Thyroid gland (tissue), 4 donors: ENCODE measurements around the gene TNPO3.

Experiments used
- CTCF ChIP-seq, 6 experiments: fragments of 200-600 bp in 3 of 6; fragments of 450-650 bp in 3 of 6; sonication (generic) in 3 of 6; IDR thresholded peaks; one replicate each; pipeline ENCODE4 v1.5.1; 2016 to 2019; ENCODE audit warnings: antibody characterized with exemption in 6 of 6, mild to moderate bottlenecking in 2 of 6, inconsistent platforms in 1 of 6, moderate library complexity in 1 of 6
- POLR2A ChIP-seq, 2 donors: fragments of 450-650 bp; IDR thresholded peaks; one replicate each; pipeline ENCODE4 v1.6.1; 2017; ENCODE audit warnings: antibody characterized with exemption in 2 of 2, mild to moderate bottlenecking in 2 of 2, moderate library complexity in 1 of 2

DNA sequence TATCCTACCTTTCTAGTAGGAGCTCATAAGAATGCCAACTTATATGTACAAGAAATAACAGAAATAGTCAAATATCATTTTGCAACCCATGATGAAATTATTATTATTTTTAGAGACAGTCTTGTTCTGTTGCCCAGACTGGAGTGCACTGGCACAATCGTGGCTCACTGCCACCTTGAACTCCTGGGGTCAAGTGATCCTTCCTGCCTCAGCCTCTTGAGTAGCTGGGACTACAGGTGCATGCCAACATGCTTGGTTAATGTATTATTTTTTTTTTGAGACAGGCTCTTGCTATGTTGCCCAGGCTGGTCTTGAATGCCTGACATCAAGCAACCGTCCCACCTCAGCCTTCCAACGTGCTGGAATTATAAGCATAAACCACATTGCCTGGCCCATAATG is 44.8 kb downstream of the TNPO3 start:
- no peak for TF ChIP-seq POLR2A (IDR thresholded peaks at IDR 0.05)
- no peak for TF ChIP-seq CTCF (IDR thresholded peaks at IDR 0.05)
